Measurements from ENCODE around the gene HTR1A. TPM values are rescaled to one million over a fixed set of nuclear protein-coding genes. Genes with fewer than 3 reads are reported as not detected.

The HTR1A gene
- total RNA-seq (under 1 TPM in 1 of 2 donors, not detected in 1; 0.52 TPM), polyA plus RNA-seq (not detected)
- long read RNA-seq, donor 1 = 0 reads
- long read RNA-seq, donor 2 = 0 reads

DNA sequence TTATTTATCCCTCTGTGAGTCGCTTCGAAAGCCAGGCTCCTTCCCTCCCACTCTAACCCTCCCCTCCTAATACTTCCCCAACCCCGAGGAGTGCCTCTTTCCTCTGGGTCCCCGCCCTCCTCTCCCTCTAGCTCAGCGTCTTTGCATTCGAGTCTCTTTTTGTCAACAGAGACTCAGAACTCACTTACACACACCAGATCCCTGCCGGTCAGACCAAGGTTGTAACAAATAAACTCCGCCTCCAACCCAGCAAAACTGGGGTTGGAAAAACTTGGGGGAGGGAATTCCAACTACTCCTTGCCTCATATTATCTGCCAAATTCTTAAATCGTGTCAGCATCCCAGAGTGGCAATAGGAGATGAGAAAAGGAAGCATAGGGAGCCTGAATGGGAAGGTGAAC is at the start of gene HTR1A:
TSS of gene HTR1A (minus strand) at position 167 of the 400 bp plus-strand sequence. CDS start 726 bp downstream, outside the sequence.
- H3K27me3 ChIP-seq (ENCODE audit: control insufficient read depth in 1 of 2, insufficient read depth in 2 of 2, low read length in 1 of 2) = no peaks in the 10 kb centered on the region
- intact Hi-C loops (cut with DNase I) = no loop called here
- whole genome bisulfite sequencing, 2 donors = 3 to 4% methylated on average over 9 of the region's 9 CpGs

DNA sequence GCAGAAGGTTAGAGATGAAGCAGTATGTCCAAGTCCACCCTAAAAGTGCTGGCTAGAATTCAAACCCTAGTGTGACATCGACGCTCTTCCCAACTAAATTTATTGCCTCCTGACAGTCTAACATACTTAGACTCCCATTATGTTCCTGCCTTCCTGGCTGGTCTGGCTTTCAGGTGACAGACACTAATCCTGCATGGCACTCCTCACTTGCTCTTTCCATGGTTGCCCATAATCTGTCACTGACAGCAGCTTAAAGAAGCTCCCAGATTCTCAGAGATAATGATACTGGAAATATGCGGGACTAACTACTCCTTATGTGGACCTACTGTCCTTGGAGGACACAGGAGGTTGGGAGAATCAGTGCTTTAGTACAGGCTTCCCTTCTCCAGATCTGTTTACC is 41.7 kb upstream of the HTR1A start:
- no peak overlapping the region for H3K27ac ChIP-seq (ENCODE audit: low read depth in 1 of 2, low read length in 2 of 2)
- no peaks in the 10 kb centered on the region for H3K36me3 ChIP-seq (ENCODE audit: control insufficient read depth in 1 of 2, insufficient read depth in 2 of 2, low read length in 1 of 2)
- no peaks in the 10 kb centered on the region for H3K27me3 ChIP-seq (ENCODE audit: control insufficient read depth in 1 of 2, insufficient read depth in 2 of 2, low read length in 1 of 2)
- peaks cover 1% of the 10 kb centered on the region for H3K9me3 ChIP-seq (ENCODE audit: control insufficient read depth, low read length)
- DNase-seq = no peak
- WGBS, 2 donors = 65 to 80% methylated on average over 3 of the region's 3 CpGs
- intact Hi-C loops (cut with DNase I) = no loop called here
- H3K4me3 ChIP-seq (ENCODE audit: low read length in 2 of 2) = no peak overlapping the region
- ATAC-seq (ENCODE audit: low FRiP score) = no peak
- H3K4me1 ChIP-seq (ENCODE audit: control insufficient read depth in 1 of 2, insufficient read depth in 2 of 2, low read length in 2 of 2) = no peaks in the 10 kb centered on the region

More for the DNA sequence above, at the start of gene HTR1A:
- Histone ChIP-seq H3K27ac (ENCODE audit: low read depth in 1 of 2, low read length in 2 of 2) (no peak within 1 kb of the TSS), H3K9me3 (ENCODE audit: control insufficient read depth, low read length) (peaks cover 9% of the 10 kb centered on the region), H3K36me3 (ENCODE audit: control insufficient read depth in 1 of 2, insufficient read depth in 2 of 2, low read length in 1 of 2) (no peaks in the 10 kb centered on the region), H3K4me3 (ENCODE audit: low read length in 2 of 2) (no peak within 1 kb of the TSS), H3K4me1 (ENCODE audit: control insufficient read depth in 1 of 2, insufficient read depth in 2 of 2, low read length in 2 of 2) (no peaks in the 10 kb centered on the region)
- ATAC-seq (ENCODE audit: low FRiP score) = no peak
- DNase-seq = no peak

DNA sequence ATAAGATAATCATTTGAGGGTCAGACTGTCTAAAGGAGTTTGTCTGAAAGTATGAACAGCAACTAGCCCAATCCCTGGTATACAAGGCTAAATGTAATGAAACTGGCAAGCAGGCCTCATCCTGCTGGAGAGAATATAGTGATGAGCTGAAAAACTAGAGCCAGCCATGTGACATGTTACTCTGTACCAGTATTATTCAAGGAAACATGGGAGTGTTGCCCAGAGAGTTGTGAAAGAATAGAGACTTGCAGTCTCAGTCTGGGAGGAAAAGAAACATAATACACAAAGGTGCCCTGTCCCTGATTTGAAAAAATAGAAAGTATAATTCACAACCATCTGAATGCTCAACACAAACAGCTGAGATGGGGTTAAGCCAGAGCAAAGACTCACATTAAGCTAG is 37.9 kb upstream of the HTR1A start:
- Histone ChIP-seq H3K27me3 (ENCODE audit: control insufficient read depth in 1 of 2, insufficient read depth in 2 of 2, low read length in 1 of 2) (no peaks in the 10 kb centered on the region), H3K27ac (ENCODE audit: low read depth in 1 of 2, low read length in 2 of 2) (no peak overlapping the region), H3K9me3 (ENCODE audit: control insufficient read depth, low read length) (peaks cover 1% of the 10 kb centered on the region), H3K36me3 (ENCODE audit: control insufficient read depth in 1 of 2, insufficient read depth in 2 of 2, low read length in 1 of 2) (no peaks in the 10 kb centered on the region), H3K4me1 (ENCODE audit: control insufficient read depth in 1 of 2, insufficient read depth in 2 of 2, low read length in 2 of 2) (no peaks in the 10 kb centered on the region), H3K4me3 (ENCODE audit: low read length in 2 of 2) (no peak overlapping the region)
- DNase-seq (no peak), ATAC-seq (ENCODE audit: low FRiP score) (no peak)
- intact Hi-C loops (cut with DNase I) = no loop called here

DNA sequence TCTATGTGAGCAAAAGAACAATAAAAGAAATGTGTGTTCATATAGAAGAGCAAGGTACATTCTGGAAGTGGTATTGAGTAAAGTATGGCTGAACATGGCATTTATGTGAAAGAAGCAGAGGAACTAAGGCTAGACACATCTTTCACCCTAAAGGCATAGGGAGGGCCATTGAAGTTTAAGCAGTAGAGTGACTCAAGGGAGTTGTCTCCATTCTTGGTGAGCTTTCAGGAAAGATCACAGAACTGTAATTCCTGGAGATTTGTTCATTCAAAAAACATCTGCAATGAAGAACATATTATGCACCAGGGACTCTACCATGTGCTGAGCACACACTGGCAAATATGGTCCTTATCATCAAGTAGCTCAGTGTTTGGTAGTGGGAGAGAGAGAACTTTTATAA is 24.8 kb upstream of the HTR1A start:
- intact Hi-C loops (cut with DNase I) = no loop called here

DNA sequence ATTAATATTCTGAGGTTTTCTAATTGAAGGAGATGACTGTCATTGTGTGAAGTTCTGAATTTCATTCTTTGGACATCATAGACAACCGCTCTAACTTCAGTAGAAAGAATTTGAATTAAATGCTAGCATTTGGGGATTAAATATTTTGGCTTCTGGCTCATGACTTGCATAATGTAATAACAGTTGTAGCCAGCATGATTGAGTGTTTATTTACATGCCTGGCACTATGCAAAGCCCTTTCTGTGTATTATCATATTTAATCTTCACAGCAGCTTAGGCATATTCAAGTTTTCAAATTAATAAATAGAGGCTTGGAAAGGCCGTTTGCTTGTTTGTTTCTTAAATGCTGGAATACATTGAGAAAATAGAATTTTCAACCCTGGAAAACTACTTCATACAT is 19.6 kb upstream of the HTR1A start:
- Histone ChIP-seq H3K36me3 (ENCODE audit: control insufficient read depth in 1 of 2, insufficient read depth in 2 of 2, low read length in 1 of 2) (no peaks in the 10 kb centered on the region), H3K27me3 (ENCODE audit: control insufficient read depth in 1 of 2, insufficient read depth in 2 of 2, low read length in 1 of 2) (no peaks in the 10 kb centered on the region), H3K4me1 (ENCODE audit: control insufficient read depth in 1 of 2, insufficient read depth in 2 of 2, low read length in 2 of 2) (no peaks in the 10 kb centered on the region), H3K27ac (ENCODE audit: low read depth in 1 of 2, low read length in 2 of 2) (no peak overlapping the region), H3K9me3 (ENCODE audit: control insufficient read depth, low read length) (no peaks in the 10 kb centered on the region), H3K4me3 (ENCODE audit: low read length in 2 of 2) (no peak overlapping the region)
- intact Hi-C loops (cut with DNase I) = no loop called here
- no peak for DNase-seq
- ATAC-seq (ENCODE audit: low FRiP score) = no peak
- 66 to 67% methylated on average over 2 of the region's 2 CpGs for WGBS, 2 donors

More for the DNA sequence above, 24.8 kb upstream of the HTR1A start:
- Histone ChIP-seq H3K4me3 (ENCODE audit: low read length in 2 of 2) (no peak overlapping the region), H3K36me3 (ENCODE audit: control insufficient read depth in 1 of 2, insufficient read depth in 2 of 2, low read length in 1 of 2) (no peaks in the 10 kb centered on the region), H3K27ac (ENCODE audit: low read depth in 1 of 2, low read length in 2 of 2) (no peak overlapping the region), H3K4me1 (ENCODE audit: control insufficient read depth in 1 of 2, insufficient read depth in 2 of 2, low read length in 2 of 2) (no peaks in the 10 kb centered on the region), H3K27me3 (ENCODE audit: control insufficient read depth in 1 of 2, insufficient read depth in 2 of 2, low read length in 1 of 2) (no peaks in the 10 kb centered on the region), H3K9me3 (ENCODE audit: control insufficient read depth, low read length) (no peaks in the 10 kb centered on the region)
- ATAC-seq (ENCODE audit: low FRiP score) (no peak), DNase-seq (no peak)

DNA sequence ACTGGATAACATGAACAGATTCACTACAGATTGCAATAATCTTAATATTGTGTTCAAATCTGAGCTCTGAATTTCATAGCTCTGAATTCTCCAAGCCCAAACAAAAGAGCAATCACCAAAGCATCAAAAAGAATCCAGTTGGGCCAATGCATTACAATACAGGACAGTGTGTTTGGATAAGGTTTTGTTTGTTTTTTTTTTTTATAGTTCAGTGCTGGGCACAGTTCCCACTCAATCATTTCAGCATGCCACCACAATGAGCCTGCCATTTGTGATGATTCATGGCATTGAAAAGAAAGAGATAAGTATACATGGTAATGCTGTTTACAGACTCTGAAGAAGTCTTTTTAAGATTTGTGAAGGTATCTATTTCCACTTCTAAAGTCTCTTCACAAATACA is 1.7 kb upstream of the HTR1A start:
- ATAC-seq (ENCODE audit: low FRiP score) = no peak
- no peak overlapping the region for H3K27ac ChIP-seq (ENCODE audit: low read depth in 1 of 2, low read length in 2 of 2)
- no peak overlapping the region for H3K4me3 ChIP-seq (ENCODE audit: low read length in 2 of 2)
- peaks cover 9% of the 10 kb centered on the region for H3K9me3 ChIP-seq (ENCODE audit: control insufficient read depth, low read length)
- H3K27me3 ChIP-seq (ENCODE audit: control insufficient read depth in 1 of 2, insufficient read depth in 2 of 2, low read length in 1 of 2) = no peaks in the 10 kb centered on the region
- no peaks in the 10 kb centered on the region for H3K4me1 ChIP-seq (ENCODE audit: control insufficient read depth in 1 of 2, insufficient read depth in 2 of 2, low read length in 2 of 2)
- intact Hi-C loops (cut with DNase I) = no loop called here
- no peak for DNase-seq
- no peaks in the 10 kb centered on the region for H3K36me3 ChIP-seq (ENCODE audit: control insufficient read depth in 1 of 2, insufficient read depth in 2 of 2, low read length in 1 of 2)

DNA sequence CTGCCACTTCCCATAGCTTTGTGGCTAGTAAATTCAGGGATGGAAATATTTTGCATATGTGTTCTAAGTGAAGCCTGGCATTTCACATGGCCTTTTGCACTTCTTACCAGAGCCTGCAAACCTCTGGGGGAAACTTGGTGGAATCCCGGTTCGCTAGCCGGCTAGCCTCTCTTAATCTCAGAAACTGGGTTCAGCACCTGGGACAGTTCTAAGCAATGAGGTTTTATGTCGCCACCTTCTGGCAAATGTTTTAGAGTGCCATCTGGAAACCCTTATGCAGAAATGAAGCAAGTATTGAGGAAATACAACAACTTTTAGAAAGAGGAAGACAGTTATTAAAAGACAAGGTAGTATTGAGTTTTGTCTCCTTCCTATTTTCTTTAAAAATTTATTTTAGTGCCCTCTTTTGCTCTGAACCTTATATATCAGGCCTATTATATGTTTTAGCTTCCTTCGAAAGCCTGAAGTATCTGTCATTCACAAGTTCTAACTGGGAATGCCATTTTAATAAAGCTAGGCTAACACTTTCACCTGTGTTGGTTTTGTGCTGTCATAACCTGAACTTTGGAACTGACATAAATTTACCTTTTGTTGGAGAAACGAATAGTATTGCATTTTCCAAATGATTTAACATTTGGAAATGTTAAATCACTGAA is 963 bp upstream of the HTR1A start:
- ATAC-seq (ENCODE audit: low FRiP score) (no peak), DNase-seq (peak in 1 of 2 donors; percentile 26)
- no peaks in the 10 kb centered on the region for H3K36me3 ChIP-seq (ENCODE audit: control insufficient read depth in 1 of 2, insufficient read depth in 2 of 2, low read length in 1 of 2)
- WGBS, 2 donors = 22 to 24% methylated on average over 6 of the region's 6 CpGs
- no peak overlapping the region for H3K27ac ChIP-seq (ENCODE audit: low read depth in 1 of 2, low read length in 2 of 2)
- no peaks in the 10 kb centered on the region for H3K4me1 ChIP-seq (ENCODE audit: control insufficient read depth in 1 of 2, insufficient read depth in 2 of 2, low read length in 2 of 2)
- H3K27me3 ChIP-seq (ENCODE audit: control insufficient read depth in 1 of 2, insufficient read depth in 2 of 2, low read length in 1 of 2) = no peaks in the 10 kb centered on the region
- peaks cover 9% of the 10 kb centered on the region for H3K9me3 ChIP-seq (ENCODE audit: control insufficient read depth, low read length)
- intact Hi-C loops (cut with DNase I) = no loop called here
- H3K4me3 ChIP-seq (ENCODE audit: low read length in 2 of 2) = no peak overlapping the region

DNA sequence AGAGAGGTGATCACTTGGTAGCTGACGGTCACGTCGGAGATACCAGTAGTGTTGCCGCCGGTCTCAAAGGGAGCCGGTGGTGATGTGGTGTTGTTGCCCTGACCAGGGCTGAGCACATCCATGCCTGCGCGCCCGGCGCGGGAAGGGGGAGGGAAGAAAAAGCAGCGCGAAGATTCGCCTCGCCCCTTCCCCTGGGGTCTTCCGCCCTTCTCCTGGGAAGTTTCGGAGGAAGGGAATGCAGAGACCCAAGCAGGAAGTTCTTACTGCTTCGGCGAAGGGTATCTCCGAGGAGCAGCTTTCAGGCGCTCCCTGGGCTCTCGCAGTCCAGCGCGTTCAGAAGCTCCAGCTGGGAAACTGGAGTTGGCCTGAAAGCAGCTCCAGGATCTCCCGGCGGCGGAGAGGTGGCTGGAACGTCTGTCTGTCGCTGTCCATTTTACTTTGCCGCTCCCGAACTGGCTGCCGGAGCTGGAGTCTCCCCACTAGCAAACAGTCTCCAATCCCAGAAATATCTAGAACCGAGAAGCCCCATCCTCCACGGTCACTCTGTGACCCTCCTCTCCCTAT is 565 bp downstream of the HTR1A start:
- intact Hi-C loops (cut with DNase I) = no loop called here
- WGBS, 2 donors = 1 to 2% methylated on average over 29 to 34 of the region's 34 CpGs

DNA sequence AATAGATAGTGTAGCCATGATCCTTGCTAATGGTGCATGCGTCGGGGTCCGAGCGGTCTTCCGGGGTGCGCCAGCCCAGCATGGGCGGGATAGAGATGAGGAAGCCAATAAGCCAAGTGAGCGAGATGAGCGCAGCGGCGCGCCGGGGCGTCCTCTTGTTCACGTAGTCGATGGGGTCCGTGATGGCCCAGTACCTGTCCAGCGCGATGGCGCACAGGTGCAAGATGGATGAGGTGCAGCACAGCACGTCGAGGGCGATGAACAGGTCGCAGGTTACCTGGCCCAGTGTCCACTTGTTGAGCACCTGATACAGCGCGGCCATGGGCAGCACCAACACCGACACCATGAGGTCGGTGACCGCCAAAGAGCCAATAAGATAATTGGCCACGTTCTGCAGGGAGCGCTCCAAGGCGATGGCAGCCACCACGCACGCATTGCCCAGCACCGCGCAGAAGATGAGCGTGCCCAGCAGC is 1.1 kb downstream of the HTR1A start:
- Histone ChIP-seq H3K27ac (ENCODE audit: low read depth in 1 of 2, low read length in 2 of 2) (no peak overlapping the region), H3K4me3 (ENCODE audit: low read length in 2 of 2) (no peak overlapping the region), H3K27me3 (ENCODE audit: control insufficient read depth in 1 of 2, insufficient read depth in 2 of 2, low read length in 1 of 2) (no peaks in the 10 kb centered on the region), H3K4me1 (ENCODE audit: control insufficient read depth in 1 of 2, insufficient read depth in 2 of 2, low read length in 2 of 2) (no peaks in the 10 kb centered on the region), H3K9me3 (ENCODE audit: control insufficient read depth, low read length) (peaks cover 9% of the 10 kb centered on the region), H3K36me3 (ENCODE audit: control insufficient read depth in 1 of 2, insufficient read depth in 2 of 2, low read length in 1 of 2) (no peaks in the 10 kb centered on the region)
- DNase-seq = peak in 1 of 2 donors; percentile 44
- ATAC-seq (ENCODE audit: low FRiP score) = peak; percentile 9
- WGBS, 2 donors = 5 to 8% methylated on average over 37 of the region's 37 CpGs
- intact Hi-C loops (cut with DNase I) = no loop called here

More for the DNA sequence above, 565 bp downstream of the HTR1A start:
- H3K27ac ChIP-seq (ENCODE audit: low read depth in 1 of 2, low read length in 2 of 2) = no peak overlapping the region
- ATAC-seq (ENCODE audit: low FRiP score) (peak; percentile 24), DNase-seq (no peak)
- H3K4me3 ChIP-seq (ENCODE audit: low read length in 2 of 2) = no peak overlapping the region
- peaks cover 9% of the 10 kb centered on the region for H3K9me3 ChIP-seq (ENCODE audit: control insufficient read depth, low read length)
- H3K36me3 ChIP-seq (ENCODE audit: control insufficient read depth in 1 of 2, insufficient read depth in 2 of 2, low read length in 1 of 2) = no peaks in the 10 kb centered on the region
- no peaks in the 10 kb centered on the region for H3K4me1 ChIP-seq (ENCODE audit: control insufficient read depth in 1 of 2, insufficient read depth in 2 of 2, low read length in 2 of 2)
- H3K27me3 ChIP-seq (ENCODE audit: control insufficient read depth in 1 of 2, insufficient read depth in 2 of 2, low read length in 1 of 2) = no peaks in the 10 kb centered on the region

Data from aorta (tissue), 5 donors.